ENCODE results near the gene GPR62.

DNA sequence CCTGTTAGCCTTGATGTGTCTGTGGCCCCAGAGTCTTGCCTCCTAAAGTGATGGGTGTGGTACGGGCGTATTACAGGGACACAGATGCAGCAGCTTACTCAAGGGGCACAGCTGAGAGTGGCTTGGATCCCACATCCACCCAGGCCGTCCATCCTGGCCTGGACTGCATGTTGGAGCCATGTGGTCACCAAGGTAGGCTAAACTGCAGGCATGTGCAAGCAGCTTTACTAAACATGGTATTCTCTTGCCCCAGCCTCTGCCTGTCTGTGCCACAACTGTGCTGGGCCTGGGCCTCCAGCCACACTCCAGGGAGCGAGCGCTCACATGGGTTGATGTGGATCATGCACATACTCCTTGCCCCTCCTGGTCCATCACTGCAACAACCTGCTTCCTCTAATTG, 6.1 kb upstream of the GPR62 start:
- TF ChIP-seq, protein P1, sequence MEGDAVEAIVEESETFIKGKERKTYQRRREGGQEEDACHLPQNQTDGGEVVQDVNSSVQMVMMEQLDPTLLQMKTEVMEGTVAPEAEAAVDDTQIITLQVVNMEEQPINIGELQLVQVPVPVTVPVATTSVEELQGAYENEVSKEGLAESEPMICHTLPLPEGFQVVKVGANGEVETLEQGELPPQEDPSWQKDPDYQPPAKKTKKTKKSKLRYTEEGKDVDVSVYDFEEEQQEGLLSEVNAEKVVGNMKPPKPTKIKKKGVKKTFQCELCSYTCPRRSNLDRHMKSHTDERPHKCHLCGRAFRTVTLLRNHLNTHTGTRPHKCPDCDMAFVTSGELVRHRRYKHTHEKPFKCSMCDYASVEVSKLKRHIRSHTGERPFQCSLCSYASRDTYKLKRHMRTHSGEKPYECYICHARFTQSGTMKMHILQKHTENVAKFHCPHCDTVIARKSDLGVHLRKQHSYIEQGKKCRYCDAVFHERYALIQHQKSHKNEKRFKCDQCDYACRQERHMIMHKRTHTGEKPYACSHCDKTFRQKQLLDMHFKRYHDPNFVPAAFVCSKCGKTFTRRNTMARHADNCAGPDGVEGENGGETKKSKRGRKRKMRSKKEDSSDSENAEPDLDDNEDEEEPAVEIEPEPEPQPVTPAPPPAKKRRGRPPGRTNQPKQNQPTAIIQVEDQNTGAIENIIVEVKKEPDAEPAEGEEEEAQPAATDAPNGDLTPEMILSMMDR (conservative IDR thresholded peaks at IDR 0.05 in 1 of 2, IDR thresholded peaks at IDR 0.05 in 1 of 2; ENCODE audit: extremely low read depth in 1 of 2, insufficient read depth in 1 of 2, low read depth in 1 of 2, low read length in 2 of 2), result no peak
- TF ChIP-seq EZH2 (IDR thresholded peaks at IDR 0.05; ENCODE audit: borderline replicate concordance, low read length), result no peak
